HG03354 (cell line): ENCODE data around the gene COP1.
"Not testable (repeated sequence)": the region's sequence is repeated elsewhere in the genome, so short reads cannot be mapped to it uniquely, and the experiment has no call there.

ENCODE experiments used
- ATAC-seq: cut with Tn5 transposase; IDR thresholded peaks from one replicate; pipeline ENCODE4 v1.9.1; 2021; ENCODE audit warnings: mild to moderate bottlenecking; ENCODE audit not compliant: unreplicated experiment, poor library complexity, severe bottlenecking

The COP1 gene

GRCh38 chr1:176056312-176056711 is 150.8 kb downstream of the COP1 start:
- ATAC-seq = no peak

GRCh38 chr1:176055398-176055797 is 151.7 kb downstream of the COP1 start:
- no peak for ATAC-seq

GRCh38 chr1:176051902-176052518 is 155.1 kb downstream of the COP1 start:
- no peak for ATAC-seq

- no peak for ATAC-seq
Observed at GRCh38 chr1:176051402-176051801, 155.7 kb downstream of the COP1 start.

GRCh38 chr1:176049582-176049981 is 157.5 kb downstream of the COP1 start:
- ATAC-seq = no peak

GRCh38 chr1:176046926-176047325 is 160.2 kb downstream of the COP1 start:
- ATAC-seq = no peak

GRCh38 chr1:176043537-176043936 is 163.5 kb downstream of the COP1 start:
- no peak for ATAC-seq

- no peak for ATAC-seq
Observed at GRCh38 chr1:176033881-176034280, 173.2 kb downstream of the COP1 start.

GRCh38 chr1:176033474-176033873 is 173.6 kb downstream of the COP1 start:
- ATAC-seq = no peak

- no peak for ATAC-seq
Observed at GRCh38 chr1:176032040-176032645, 174.9 kb downstream of the COP1 start.

- no peak for ATAC-seq
Observed at GRCh38 chr1:176029609-176030008, 177.5 kb downstream of the COP1 start.

GRCh38 chr1:176029155-176029554 is 177.9 kb downstream of the COP1 start:
- ATAC-seq = no peak

- not testable (repeated sequence) for ATAC-seq
Observed at GRCh38 chr1:176027934-176028333, 179.2 kb downstream of the COP1 start.

GRCh38 chr1:176022574-176022973 is 184.5 kb downstream of the COP1 start:
- ATAC-seq = no peak

GRCh38 chr1:176017722-176018121 is 189.4 kb downstream of the COP1 start:
- ATAC-seq = no peak

- no peak for ATAC-seq
Observed at GRCh38 chr1:176009951-176010350, 197.1 kb downstream of the COP1 start.

GRCh38 chr1:176007756-176008389 is 199.2 kb downstream of the COP1 start:
- ATAC-seq = not testable (repeated sequence)

GRCh38 chr1:175994660-175995059 is 212.4 kb downstream of the COP1 start:
- not testable (repeated sequence) for ATAC-seq

- ATAC-seq = not testable (repeated sequence)
Observed at GRCh38 chr1:175992825-175993224, 214.3 kb downstream of the COP1 start.

- not testable (repeated sequence) for ATAC-seq
Observed at GRCh38 chr1:175992202-175992601, 214.9 kb downstream of the COP1 start.

GRCh38 chr1:175984813-175985212 is 222.3 kb downstream of the COP1 start:
- ATAC-seq = no peak
